ENCODE measurements around the gene STK38L.
A peak's percentile ranks its signal among the peaks of the same experiment; 100 is the strongest.

STK38L gene

GRCh38 chr12:27309293-27309994, 65.4 kb downstream of the STK38L start:
- no peak for TF ChIP-seq CTCF (conservative IDR thresholded peaks at IDR 0.05; ENCODE audit: low read depth)
- ChIA-PET POLR2A (ENCODE audit: low non-redundant PET) (no interaction called here), CTCF (interaction anchor here (0.6 kb wide), 1 partner anchor 50 kb away, joined by 3 read pairs; no protein-coding TSS in a partner anchor)
- H3K27ac ChIP-seq: no peak overlapping the region
- DNase-seq (ENCODE audit: low spot score): no peak

DNA sequence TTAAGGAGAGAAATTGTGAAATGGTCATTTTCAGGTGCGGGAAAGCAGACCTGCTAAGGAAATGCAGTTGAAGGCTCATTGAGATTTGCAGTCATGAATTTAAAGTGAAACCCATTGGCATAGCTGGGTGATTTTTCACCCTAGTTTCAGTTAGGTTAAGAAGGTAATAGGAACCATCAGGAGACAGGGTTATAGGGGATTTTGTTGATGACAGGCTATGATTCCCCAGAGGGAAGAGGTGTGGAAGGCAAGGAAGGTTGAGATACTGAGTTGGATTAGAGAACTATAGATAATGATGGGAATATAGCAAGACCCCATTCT, 65.9 kb downstream of the STK38L start:
- no peak for TF ChIP-seq CTCF (conservative IDR thresholded peaks at IDR 0.05; ENCODE audit: low read depth)
- ChIA-PET CTCF (no interaction called here), POLR2A (ENCODE audit: low non-redundant PET) (no interaction called here)
- no peak for DNase-seq (ENCODE audit: low spot score)
- H3K27ac ChIP-seq: no peak overlapping the region

DNA sequence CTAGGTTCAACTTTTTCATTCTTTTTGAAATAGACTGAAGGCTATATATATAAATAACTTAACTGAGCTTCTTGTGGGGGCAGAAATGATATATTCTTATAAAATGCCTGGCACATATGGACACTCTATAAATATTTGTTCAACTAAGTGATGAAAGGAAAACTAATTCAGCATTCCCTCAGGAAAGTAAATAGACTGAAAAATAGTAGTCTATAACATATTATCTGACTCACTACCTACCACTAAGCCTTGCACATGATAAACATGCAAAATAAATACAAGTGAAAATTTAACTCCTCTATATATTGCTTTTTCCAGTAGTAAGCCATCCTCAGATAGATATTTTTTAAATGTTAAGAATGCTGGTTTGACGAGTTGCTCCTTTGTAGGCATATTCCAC, 72.9 kb downstream of the STK38L start:
- ChIA-PET POLR2A (ENCODE audit: low non-redundant PET) (no interaction called here), CTCF (interaction anchor here (2.1 kb wide), 1 partner anchor 10 kb away, joined by 6 read pairs; no protein-coding TSS in a partner anchor)
- TF ChIP-seq CTCF (conservative IDR thresholded peaks at IDR 0.05; ENCODE audit: low read depth): no peak
- DNase-seq (ENCODE audit: low spot score): no peak
- H3K27ac ChIP-seq: no peak overlapping the region

DNA sequence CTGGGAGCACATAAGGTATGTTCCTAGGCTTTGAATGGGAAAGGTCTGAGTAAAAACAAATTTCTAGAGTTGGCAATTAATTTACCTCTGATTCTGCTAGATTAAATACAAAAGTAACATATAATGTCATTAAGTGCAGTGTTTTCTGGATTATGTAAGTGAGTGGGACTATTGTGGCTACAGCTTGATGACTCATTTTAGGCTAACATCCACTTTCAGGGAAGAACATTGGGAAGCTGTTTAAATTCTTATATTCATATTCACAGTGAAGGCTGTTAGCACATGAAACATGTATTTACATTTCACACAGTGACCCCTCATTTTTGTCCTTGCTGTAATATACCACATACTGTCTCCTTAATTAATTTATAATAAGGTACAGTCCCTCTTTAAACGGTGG, 75.3 kb downstream of the STK38L start:
- H3K27ac ChIP-seq: no peak overlapping the region
- DNase-seq (ENCODE audit: low spot score): peak; percentile 23
- ChIA-PET POLR2A (ENCODE audit: low non-redundant PET) (no interaction called here), CTCF (no interaction called here)
- no peak for TF ChIP-seq CTCF (conservative IDR thresholded peaks at IDR 0.05; ENCODE audit: low read depth)

GRCh38 chr12:27319848-27320247, 75.8 kb downstream of the STK38L start:
- TF ChIP-seq CTCF (conservative IDR thresholded peaks at IDR 0.05; ENCODE audit: low read depth): no peak
- ChIA-PET CTCF (interaction anchor here (0.7 kb wide), 1 partner anchor 800 kb away, joined by 3 read pairs; no protein-coding TSS in a partner anchor), POLR2A (ENCODE audit: low non-redundant PET) (no interaction called here)
- no peak overlapping the region for H3K27ac ChIP-seq
- no peak for DNase-seq (ENCODE audit: low spot score)

DNA sequence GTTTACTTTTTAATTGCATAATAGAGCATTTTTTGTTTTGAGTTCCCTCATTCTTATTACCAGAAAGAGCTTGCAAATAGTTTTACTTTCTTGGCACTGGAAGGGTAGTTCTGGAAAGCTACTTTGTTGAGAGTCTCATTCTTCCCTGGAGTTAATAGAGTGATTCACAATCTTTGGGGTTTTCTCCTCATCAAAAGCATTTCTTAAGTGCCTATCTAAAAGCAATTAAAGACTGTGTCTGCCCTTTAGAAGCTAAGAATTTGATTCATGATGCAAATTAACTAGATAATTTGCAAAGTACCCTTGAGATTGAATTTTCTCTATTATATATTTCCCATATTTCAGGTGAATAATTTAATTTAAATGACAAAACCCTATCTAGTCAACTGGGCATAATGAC, 80.4 kb downstream of the STK38L start:
- CTCF ChIA-PET: interaction anchor here (0.6 to 0.7 kb wide), 3 partner anchors 10 to 354 kb away, joined by 3 read pairs; no protein-coding TSS in a partner anchor
- no peak for DNase-seq (ENCODE audit: low spot score)
- TF ChIP-seq CTCF (conservative IDR thresholded peaks at IDR 0.05; ENCODE audit: low read depth): no peak
- no peak overlapping the region for H3K27ac ChIP-seq
- POLR2A ChIA-PET (ENCODE audit: low non-redundant PET): no interaction called here
